Mesothelial cell of epicardium (in vitro differentiated cells): Measurements from ENCODE around the gene BTBD16. TPM values are rescaled to one million over a fixed set of nuclear protein-coding genes. Genes with fewer than 3 reads are reported as not detected.
A peak's percentile ranks its signal among the peaks of the same experiment; 100 is the strongest.

Experiments used
- DNase-seq, 2 experiments: peaks; one replicate each; pipeline ENCODE4 v3.0.0; 2021; ENCODE audit warnings: low spot score in 2 of 2; ENCODE audit not compliant: unreplicated experiment in 2 of 2
- H3K27ac Mint-ChIP-seq: 2 replicates; pipeline ENCODE4 v1.8.0; 2021; ENCODE audit warnings: mixed read lengths
- H3K27me3 Mint-ChIP-seq: 2 replicates; pipeline ENCODE4 v1.8.0; 2021; ENCODE audit warnings: low read depth, mixed read lengths
- H3K36me3 Mint-ChIP-seq: 2 replicates; pipeline ENCODE4 v1.8.0; 2021; ENCODE audit warnings: mixed read lengths
- H3K4me1 Mint-ChIP-seq: 2 replicates; pipeline ENCODE4 v1.8.0; 2021; ENCODE audit warnings: mixed read lengths
- H3K4me3 Mint-ChIP-seq: 2 replicates; pipeline ENCODE4 v1.8.0; 2021; ENCODE audit warnings: mild to moderate bottlenecking, moderate library complexity, mixed read lengths
- H3K9me3 Mint-ChIP-seq: 2 replicates; pipeline ENCODE4 v1.8.0; 2021; ENCODE audit warnings: mixed read lengths
- CTCF ChIP-seq: fragments of 200-600 bp; sonication (generic); IDR thresholded peaks from one replicate; pipeline ENCODE4 v1.5.0; 2021; ENCODE audit warnings: antibody characterized with exemption; ENCODE audit not compliant: unreplicated experiment
- total RNA-seq: library from RNA; stranded (reverse); gene quantifications from 3 replicates; pipeline ENCODE4 v1.2.1, GENCODE V29; 2021

Gene BTBD16
- total RNA-seq, 1 donor from 2014 or later: not detected

GRCh38 chr10:122259075-122259466 lies 12.0 kb upstream of the BTBD16 start:
- no peak overlapping the region for H3K4me3 Mint-ChIP-seq
- no peak for TF ChIP-seq CTCF
- DNase-seq: no peak

GRCh38 chr10:122261584-122261983 lies 9.5 kb upstream of the BTBD16 start:
- peaks cover 22% of the 10 kb centered on the region for H3K36me3 Mint-ChIP-seq
- H3K9me3 Mint-ChIP-seq: peaks cover 24% of the 10 kb centered on the region
- no peak overlapping the region for H3K4me3 Mint-ChIP-seq
- H3K27ac Mint-ChIP-seq: no peak overlapping the region
- DNase-seq: no peak
- no peaks in the 10 kb centered on the region for H3K27me3 Mint-ChIP-seq
- peaks cover 43% of the 10 kb centered on the region for H3K4me1 Mint-ChIP-seq
- TF ChIP-seq CTCF: no peak

More at GRCh38 chr10:122259075-122259466, 12.0 kb upstream of the BTBD16 start:
- Mint-ChIP-seq H3K27me3 (no peaks in the 10 kb centered on the region), H3K9me3 (peaks cover 24% of the 10 kb centered on the region), H3K4me1 (peaks cover 20% of the 10 kb centered on the region), H3K36me3 (peaks cover 22% of the 10 kb centered on the region), H3K27ac (peak overlapping the region; percentile 47)

GRCh38 chr10:122263971-122264370 lies 7.1 kb upstream of the BTBD16 start:
- no peak for DNase-seq
- no peak for TF ChIP-seq CTCF
- Mint-ChIP-seq H3K4me1 (peaks cover 43% of the 10 kb centered on the region), H3K27ac (peak overlapping the region; percentile 92), H3K9me3 (peaks cover 24% of the 10 kb centered on the region), H3K4me3 (no peak overlapping the region), H3K36me3 (peaks cover 22% of the 10 kb centered on the region), H3K27me3 (no peaks in the 10 kb centered on the region)

GRCh38 chr10:122264436-122264835 lies 6.7 kb upstream of the BTBD16 start:
- no peak for DNase-seq
- peak overlapping the region; percentile 92 for H3K27ac Mint-ChIP-seq
- TF ChIP-seq CTCF: no peak
- H3K27me3 Mint-ChIP-seq: no peaks in the 10 kb centered on the region
- no peak overlapping the region for H3K4me3 Mint-ChIP-seq
- H3K36me3 Mint-ChIP-seq: peaks cover 22% of the 10 kb centered on the region
- H3K9me3 Mint-ChIP-seq: peaks cover 24% of the 10 kb centered on the region
- peaks cover 46% of the 10 kb centered on the region for H3K4me1 Mint-ChIP-seq

GRCh38 chr10:122264931-122265330 lies 6.2 kb upstream of the BTBD16 start:
- no peak for DNase-seq
- Mint-ChIP-seq H3K27me3 (no peaks in the 10 kb centered on the region), H3K36me3 (peaks cover 22% of the 10 kb centered on the region), H3K4me3 (no peak overlapping the region), H3K27ac (peak overlapping the region; percentile 92), H3K9me3 (peaks cover 24% of the 10 kb centered on the region), H3K4me1 (peaks cover 42% of the 10 kb centered on the region)
- no peak for TF ChIP-seq CTCF

- Mint-ChIP-seq H3K9me3 (peaks cover 17% of the 10 kb centered on the region), H3K27me3 (no peaks in the 10 kb centered on the region), H3K4me3 (no peak overlapping the region), H3K4me1 (peaks cover 42% of the 10 kb centered on the region), H3K27ac (peak overlapping the region; percentile 92), H3K36me3 (peaks cover 20% of the 10 kb centered on the region)
- DNase-seq: no peak
- TF ChIP-seq CTCF: no peak
Observed at GRCh38 chr10:122265896-122266295, 5.2 kb upstream of the BTBD16 start.
